Measurements from ENCODE around the gene ZNF436.
A peak's percentile ranks its signal among the peaks of the same experiment; 100 is the strongest.
"Not testable (repeated sequence)": the region's sequence is repeated elsewhere in the genome, so short reads cannot be mapped to it uniquely, and the experiment has no call there.

Gene ZNF436

DNA sequence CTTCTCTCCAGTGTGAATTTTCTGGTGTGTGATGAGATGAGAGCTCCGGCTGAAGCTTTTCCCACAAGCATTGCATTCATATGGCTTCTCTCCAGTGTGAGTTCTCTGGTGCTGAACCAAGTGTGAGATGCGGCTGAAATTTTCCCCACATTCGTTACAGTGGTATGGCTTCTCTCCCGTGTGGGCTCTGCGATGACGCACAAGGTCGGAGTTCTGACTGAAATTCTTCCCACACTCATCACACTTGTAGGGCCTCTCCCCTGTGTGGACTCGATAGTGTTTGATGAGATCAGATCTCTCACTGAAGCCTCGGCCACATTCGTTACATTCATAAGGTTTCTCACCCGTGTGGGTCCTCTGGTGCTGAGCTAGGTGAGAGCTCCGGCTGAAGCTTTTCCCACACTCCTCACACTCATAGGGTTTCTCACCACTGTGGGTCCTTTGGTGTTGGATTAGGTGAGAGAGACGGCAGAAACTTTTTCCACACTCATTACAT, 7.4 kb downstream of the ZNF436 start:
- DNase-seq: no peak

DNA sequence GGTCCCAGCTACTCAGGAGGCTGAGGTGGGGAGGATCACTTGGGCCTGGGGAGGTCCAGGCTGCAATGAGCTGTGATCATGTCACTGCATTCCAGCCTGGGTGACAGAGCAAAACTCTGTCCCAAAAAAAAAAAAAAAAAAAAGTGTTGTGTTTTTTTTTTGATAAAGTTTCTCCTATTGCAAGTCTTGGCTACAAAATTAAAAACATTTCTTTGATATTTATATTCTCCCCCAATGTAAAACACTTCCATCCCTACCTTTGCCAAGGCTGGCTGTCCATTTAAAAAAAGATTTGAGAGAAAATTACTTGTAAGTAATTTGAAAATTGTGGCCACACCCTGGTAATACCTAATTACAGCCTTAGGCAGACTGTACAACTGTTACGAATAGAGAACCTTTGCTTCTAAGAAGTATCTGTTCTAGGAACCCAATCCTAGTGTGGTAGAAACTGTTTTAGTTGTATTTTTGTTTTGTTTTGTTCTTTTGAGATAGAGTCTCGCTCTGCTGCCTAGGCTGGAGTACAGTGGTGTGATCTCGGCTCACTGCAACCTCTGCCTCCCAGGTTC, 11.2 kb downstream of the ZNF436 start:
- DNase-seq: no peak

DNA sequence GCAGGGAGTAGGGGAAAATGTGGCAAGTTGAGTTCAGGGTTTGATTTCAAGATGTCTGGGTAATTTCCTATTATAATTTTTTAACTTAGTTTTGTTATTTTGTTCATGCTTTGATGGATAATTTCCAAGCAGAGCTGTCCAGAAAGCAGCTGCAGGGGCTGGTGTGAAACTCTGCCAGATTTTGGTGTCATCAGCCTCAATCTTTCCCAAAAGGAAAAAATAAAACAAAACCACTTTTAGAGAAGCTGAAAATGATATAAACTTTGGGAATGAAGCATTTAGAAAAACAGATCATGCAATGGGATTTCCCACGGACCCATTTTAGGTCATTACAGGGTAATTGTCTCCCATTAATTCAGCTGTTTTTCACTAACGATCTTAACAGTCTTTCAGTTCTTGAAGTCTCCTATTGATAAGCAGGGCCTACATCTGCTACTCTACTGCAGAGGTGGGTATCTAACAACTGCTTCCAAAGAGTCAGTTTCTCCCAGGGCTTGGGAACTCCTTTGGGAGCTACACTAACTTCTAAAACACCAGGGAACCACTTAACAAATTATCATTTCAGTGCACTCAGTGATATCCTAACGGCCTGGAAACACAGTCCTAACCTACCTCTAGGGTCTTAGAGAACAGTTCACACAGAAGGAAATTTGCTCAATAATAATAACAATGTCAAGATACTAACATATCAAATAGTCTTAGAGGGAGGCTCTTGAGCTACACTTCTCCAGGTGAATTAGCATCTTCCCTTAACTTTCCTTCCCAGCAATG, 12.3 kb downstream of the ZNF436 start:
- DNase-seq: no peak

DNA sequence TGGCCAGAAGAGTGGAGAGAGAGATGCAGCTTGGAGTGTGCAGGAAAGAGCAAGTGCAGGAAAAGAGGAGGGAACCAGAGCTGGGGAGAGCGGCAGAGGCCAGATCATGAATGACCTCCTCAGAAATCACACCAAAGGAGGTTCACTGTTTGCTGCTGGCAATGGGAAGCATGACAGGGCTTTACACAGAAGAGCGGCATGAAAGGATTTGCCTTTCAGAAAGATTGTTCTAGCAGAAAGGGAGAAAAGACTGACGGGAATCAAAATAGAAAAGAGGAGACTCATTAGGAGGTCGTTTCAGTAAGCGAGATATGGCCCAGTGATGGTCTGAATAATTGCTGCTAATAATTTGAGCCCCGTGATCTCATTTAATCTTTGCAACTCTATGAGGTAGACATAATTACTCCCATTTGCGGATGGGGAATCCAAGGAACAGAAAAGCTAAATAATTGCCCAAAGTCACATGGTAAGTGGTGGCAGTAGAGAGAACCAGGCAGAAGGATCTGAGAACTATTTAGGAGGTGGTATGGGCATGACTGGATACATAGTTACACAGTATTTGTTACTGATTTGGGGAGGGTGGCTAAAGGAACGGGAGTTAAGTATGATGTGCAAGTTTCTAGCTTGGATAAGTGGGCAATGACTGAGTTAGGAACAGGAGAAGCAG, 13.0 kb downstream of the ZNF436 start:
- DNase-seq: no peak

DNA sequence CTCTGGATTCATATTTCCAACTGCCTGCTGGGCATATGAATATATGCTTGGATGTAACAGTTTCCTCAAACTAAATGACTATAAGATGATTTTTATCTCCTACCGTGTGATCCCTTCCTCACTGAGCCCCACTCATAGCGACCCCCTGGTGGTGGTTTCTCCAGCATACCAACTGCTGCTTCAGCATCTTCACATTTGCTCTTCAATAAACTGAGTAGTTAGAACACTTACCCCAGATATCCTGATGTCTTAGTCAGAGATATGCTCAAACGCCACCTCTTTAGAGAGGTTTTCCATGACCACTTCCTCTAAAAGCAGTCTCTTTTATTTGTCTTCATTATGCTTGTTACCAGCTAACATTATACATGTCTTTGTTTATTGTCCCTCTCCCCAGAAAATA, 15.4 kb downstream of the ZNF436 start:
- no peak for DNase-seq

DNA sequence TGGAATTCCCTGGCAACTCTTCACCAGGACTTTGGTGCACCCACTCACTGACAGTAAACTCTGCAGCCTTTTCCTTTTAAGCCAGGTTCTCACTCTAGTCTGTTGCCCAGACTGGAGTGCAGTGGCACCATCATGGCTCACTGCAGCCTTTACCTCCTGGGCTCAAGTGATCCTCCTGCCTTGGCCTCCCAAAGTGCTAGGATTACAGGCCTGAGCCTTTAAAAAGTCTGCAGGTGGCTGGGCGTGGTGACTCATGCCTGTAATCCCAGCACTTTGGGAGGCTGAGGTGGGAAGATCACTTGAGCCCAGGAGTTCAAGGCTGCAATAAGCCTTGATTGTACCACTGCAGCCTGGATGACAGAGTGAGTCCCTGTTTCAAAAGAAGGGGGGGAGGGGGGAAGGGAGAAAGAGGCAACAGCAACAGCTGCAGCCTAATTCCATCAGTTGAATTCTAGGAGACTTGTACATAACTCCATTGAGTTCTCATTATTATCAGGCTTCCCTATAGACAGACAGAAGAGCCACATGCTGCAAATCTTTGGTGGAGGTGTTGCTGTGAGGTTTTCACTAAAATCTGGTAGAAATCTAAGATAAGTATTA, 17.4 kb downstream of the ZNF436 start:
- no peak for DNase-seq

DNA sequence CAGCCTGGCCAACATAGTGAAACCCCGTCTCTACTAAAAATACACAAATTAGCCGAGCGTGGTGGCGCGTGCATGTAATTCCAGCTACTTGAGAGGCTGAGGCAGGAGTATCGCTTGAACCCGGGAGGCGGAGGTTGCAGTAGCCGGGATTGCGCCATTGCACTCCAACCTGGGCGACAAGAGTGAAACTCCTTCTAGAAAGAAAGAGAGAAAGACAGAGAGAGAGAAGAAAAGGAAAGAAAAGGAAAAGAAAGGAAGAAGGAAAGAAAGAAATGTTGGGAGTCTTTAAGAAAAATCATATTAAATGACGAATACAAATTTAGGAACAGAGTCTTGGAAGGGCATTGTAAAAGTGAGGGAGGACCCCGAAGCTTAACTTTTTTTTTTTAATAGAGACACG, 23.7 kb downstream of the ZNF436 start:
- no peak for DNase-seq

DNA sequence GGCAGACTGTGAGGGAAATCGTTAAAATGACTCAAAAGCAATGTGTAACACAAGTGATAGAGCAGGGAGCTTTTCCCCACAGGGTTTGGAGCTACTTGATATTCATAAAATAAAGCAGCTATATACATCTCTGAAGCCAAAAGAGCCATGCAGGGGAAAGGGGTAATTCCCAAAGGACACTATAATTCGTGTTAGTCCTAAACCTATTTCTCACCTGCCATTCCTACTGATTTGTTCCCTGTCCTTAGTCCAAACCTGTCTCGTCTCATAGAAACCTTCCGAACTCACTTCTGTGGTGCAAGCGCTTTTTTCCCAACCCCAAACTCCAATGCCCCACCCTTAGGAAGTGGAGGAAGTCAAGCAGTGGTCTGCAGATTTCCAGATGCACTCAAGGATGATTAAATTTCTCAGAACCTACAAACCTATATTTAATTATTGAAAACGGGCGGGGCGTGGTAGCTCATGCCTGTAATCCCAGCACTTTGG, 24.6 kb downstream of the ZNF436 start:
- no peak for DNase-seq

DNA sequence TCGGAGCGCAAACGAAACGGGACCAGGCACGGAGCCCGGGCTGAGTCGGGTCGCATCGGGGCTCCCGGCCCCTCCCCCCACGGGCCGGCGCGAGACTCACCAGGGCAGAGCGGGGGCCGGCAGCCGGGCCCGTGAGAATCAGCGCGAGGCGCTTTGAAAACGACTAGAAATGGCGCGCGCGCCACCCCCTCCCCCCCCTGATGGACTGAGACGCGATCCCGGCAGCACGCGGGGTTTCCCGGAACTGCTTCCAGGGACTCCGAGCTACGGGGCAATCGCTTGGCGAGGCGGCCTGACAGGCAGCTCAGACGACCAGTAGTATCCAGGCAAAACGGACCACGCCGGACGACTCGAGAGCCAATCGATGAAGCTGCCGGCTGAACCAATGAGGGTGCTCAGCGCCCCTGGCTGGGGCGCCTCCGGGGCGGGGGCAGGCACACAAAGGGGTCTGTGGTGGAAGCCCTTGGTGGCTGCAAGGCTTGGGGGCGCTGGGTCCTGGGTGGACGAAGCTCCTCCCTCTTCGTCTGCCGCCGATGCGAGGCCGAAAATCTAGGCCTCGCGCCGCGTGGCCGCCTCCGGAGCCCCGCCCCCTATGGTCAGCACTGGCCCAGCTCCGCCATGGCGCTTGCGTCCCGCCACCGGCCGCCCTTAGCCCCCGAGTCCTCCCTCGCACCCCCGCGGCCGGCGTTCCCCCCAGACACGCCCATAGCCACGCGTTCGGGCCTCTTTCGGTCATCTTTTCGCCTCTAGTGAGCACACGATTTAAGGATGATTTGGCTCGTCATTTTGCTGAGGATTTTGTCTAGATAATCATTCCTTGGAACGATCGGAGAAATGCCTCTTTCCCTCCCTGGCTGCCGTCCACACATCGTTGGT, 25.3 kb downstream of the ZNF436 start, which contains the start of gene HNRNPR:
TSS of gene HNRNPR (minus strand) at position 174 of the 876 bp plus-strand sequence. CDS start 3,276 bp downstream, outside the sequence.
- DNase-seq: peak; percentile 99

DNA sequence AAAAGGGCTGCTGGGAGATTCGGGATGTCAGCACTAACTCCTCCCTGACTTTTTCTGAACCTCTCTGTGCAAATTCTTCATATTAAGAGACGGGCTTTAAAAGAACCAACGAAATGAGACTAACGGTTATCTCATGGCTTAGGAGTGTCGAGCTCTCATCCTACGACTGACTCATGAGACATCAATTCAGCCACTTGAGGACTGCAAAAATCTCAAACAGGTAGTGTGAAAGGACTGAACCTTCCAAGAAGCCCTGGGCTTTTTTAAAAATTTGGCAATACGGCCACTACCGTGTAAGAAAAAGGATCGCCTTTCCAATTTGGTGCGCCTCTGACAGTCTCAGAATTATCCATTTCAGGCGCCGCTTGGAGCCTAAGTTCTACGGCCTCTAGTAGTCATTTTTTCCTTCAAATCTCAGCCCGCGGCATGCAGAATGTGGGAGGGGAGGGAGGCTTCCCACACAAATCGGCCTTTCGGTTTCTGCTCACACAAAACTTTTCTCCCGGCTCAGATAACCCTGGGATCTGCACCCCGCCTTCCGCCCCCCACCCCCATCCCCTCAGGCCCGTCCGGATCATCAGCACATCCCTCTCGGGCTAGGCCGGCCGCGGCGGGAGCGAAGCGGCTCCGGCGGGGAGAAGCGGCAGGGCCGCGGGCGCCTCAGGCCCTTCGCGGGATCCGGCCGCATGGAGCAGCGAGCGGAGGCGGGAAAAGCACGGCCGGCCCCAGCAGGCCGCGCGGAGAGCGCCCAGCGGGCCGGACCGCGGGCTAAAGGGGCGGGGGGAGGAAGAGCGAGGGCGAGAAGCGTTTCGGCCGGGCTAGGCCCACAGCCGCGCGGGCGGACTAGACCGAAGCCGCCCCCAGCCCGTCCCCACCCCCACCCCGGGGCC, 26.2 kb downstream of the ZNF436 start:
- no peak for DNase-seq

DNA sequence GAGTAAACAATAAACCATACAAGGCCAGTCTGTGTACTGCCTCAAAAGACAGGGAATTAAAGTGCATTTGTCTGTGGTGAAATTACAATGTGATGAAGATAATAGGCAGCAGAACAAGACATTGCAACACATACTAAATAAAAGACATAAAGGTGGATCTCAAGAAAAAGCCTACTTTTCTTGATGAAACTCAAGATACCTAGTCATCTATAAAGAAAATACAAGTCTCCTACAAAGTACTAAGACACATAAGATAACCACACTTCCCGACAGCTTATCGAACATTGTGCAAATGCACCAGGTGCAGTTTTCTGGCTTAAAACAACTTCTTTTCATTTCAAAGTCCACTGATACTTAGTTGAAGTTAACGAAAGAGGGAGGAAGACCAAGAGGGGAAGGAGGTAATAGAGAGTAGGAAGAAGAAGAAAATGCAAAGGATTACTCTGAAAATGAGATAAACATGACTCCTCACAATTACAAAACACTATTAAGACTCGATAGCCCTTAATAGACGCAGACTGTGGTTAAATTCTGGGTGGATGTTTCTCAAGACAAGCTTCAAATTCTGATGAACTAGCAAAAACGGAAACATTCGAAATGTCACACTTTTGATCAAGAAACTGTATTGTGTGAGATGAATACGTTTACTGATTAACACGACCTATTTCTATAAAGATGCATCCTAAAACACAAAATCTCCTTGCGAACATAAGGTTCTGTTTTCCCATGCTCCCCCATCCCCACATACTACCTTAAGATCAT, 27.5 kb downstream of the ZNF436 start:
- DNase-seq: no peak

DNA sequence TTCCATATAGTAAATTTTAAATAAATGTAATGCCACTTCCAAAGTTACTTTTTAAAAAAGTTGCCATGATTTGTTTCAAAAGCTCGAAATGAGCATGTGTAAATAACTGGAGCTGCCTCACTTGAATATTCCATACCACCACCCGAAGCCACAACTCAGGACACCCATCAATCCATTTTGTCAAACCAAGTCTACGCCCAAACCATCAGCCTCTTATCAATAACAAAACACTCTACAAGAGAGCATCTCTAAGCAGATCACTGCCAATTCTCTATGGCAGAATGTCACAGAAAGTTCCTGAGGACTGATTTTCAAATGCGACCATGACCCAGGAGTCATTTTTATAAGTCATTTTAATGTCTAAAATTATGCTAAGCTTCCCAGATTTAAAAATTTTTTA, 30.0 kb downstream of the ZNF436 start:
- no peak for DNase-seq

DNA sequence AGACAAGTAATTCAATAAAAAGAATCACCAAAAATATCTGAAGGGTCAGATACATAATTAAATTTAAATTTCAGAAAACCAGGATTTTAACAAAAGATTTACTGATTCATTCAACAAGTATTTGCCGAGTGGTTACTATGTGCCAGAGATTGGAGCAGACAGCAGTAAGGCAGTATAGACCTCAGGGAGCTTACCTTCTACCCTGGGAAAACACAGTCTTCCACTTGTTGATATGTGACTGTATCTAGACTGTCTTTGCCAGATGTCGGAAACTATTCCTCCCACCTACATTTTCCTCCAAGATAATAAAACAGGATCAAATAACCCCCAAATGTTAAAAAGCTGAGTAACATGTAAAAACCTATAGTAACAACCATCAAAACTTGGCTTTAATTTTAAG, 31.8 kb downstream of the ZNF436 start:
- DNase-seq: no peak

DNA sequence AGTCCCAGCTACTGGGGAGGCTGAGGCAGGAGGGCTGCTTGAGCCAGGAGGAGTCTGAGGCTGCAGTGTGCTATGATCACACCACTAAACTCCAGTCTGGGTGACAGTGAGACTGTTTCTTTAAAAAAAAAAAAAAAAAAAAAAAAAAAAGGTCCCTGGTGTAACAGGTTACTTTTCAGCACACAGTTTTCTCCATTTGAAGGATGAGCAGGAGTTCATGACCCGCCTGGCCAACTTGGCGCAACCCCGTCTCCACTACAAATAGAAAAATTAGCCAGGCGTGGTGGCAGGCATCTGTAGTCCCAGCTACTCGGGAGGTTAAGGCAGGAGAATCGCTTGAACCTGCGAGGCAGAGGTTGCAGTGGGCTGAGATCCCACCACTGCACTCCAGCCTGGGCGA, 37.9 kb downstream of the ZNF436 start:
- DNase-seq: no peak

DNA sequence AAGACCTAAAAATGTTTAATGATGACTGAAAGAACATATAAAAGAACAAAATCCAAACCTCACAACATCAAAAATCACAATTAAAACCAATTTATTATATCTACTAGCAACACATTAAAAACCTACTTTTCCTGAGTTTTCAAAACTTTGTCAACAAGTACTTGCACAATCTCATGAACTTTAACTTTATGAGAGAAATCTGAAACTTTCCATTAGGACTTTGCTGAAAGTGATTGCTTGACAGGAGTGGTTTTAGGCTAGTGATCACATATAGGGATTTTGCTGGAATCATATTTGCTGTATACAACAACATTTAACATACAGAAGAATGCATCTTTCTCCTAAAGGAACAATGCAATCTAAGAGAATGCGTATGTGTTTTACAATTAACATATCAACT, 38.8 kb downstream of the ZNF436 start:
- DNase-seq: no peak

DNA sequence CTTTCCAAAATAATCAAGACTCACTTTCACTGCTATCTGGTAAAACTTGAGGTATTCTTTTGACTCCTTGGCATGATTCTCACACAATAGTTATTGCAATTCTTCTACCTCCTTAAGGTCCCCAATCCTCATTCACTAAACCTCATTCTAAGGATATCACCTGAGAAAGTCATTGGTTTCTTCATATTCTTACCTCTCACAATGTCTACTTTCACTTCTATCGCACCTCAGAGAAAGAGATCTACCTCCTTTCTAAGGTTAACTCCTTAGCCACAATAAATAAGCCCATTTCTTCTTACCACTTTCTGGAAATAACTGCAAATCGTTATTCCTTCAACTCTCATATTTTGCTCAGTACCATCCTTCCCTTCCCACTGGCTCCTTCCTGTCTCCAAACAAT, 44.2 kb downstream of the ZNF436 start:
- DNase-seq: no peak

DNA sequence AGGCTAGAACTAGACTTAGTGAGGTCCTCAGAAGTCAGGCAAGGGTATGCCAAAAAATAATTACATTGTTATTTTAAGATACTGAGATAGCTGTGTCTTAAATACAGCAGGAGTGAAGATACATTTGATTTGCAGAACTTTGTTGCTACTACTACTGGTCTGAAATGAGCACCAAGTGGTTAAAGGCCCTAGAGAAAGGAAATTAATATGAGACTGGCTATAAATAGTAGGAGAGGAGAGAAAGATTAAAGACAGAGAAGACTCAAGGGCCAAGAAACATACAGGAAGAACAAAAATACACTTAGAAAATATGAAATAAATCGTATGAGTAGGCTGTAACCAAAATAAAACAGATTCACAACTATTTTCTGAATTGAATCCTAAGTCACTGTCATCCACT, 46.9 kb downstream of the ZNF436 start:
- no peak for DNase-seq

DNA sequence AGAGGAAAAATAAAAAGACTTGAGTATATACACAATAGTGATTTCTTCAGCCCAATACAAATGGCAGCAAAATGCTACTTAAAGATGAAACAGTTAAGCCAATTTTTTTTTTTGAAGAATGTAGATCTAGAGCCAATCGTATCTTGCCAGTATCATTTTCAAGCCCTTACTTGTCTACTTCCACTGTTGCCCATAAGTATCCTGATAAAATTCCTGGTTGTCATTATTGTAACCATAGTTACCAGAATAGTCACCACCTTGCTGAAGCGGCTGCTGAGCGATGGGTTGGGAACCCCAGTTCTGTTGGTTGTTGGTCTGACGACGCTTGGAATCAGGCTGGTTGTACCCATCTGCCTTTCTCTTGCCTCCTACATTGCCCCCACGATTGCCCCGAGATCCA, 59.4 kb downstream of the ZNF436 start:
- not testable (repeated sequence) for DNase-seq

All from NCI-H2081 treated with DMSO at 0.1 percent for 48 hours (cell line).